HG03571 (cell line): ENCODE results near the gene TBL1X.
"Not testable (repeated sequence)": the region's sequence is repeated elsewhere in the genome, so short reads cannot be mapped to it uniquely, and the experiment has no call there.

Source experiments
- ATAC-seq: cut with Tn5 transposase; IDR thresholded peaks from one replicate; pipeline ENCODE4 v1.9.1; 2021; ENCODE audit not compliant: unreplicated experiment

TBL1X gene

GRCh38 chrX:9533611-9534010, 68.8 kb downstream of the TBL1X start:
- no peak for ATAC-seq

GRCh38 chrX:9534686-9535085, 69.8 kb downstream of the TBL1X start:
- ATAC-seq, result no peak

- ATAC-seq, result no peak
Observed at GRCh38 chrX:9535101-9535500, 70.2 kb downstream of the TBL1X start.

- not testable (repeated sequence) for ATAC-seq
Observed at GRCh38 chrX:9536156-9536555, 71.3 kb downstream of the TBL1X start.

- no peak for ATAC-seq
Observed at GRCh38 chrX:9537781-9538180, 72.9 kb downstream of the TBL1X start.

- ATAC-seq, result no peak
Observed at GRCh38 chrX:9538544-9539045, 73.7 kb downstream of the TBL1X start.

GRCh38 chrX:9539605-9540387, 74.9 kb downstream of the TBL1X start:
- ATAC-seq, result no peak

- no peak for ATAC-seq
Observed at GRCh38 chrX:9542106-9542760, 77.4 kb downstream of the TBL1X start.

GRCh38 chrX:9542761-9543111, 77.9 kb downstream of the TBL1X start:
- no peak for ATAC-seq

- ATAC-seq, result no peak
Observed at GRCh38 chrX:9555354-9555753, 90.5 kb downstream of the TBL1X start.

GRCh38 chrX:9557091-9557490, 92.2 kb downstream of the TBL1X start:
- ATAC-seq, result no peak

- no peak for ATAC-seq
Observed at GRCh38 chrX:9557521-9557920, 92.7 kb downstream of the TBL1X start.

GRCh38 chrX:9558615-9559014, 93.8 kb downstream of the TBL1X start:
- ATAC-seq, result no peak

GRCh38 chrX:9560219-9560618, 95.4 kb downstream of the TBL1X start:
- no peak for ATAC-seq

- ATAC-seq, result no peak
Observed at GRCh38 chrX:9561199-9561598, 96.3 kb downstream of the TBL1X start.

GRCh38 chrX:9562851-9563250, 98.0 kb downstream of the TBL1X start:
- no peak for ATAC-seq

- no peak for ATAC-seq
Observed at GRCh38 chrX:9566150-9566621, 101.3 kb downstream of the TBL1X start.

- no peak for ATAC-seq
Observed at GRCh38 chrX:9569876-9570301, 105.0 kb downstream of the TBL1X start.

- ATAC-seq, result no peak
Observed at GRCh38 chrX:9573282-9574106, 108.6 kb downstream of the TBL1X start.

GRCh38 chrX:9576059-9576458, 111.2 kb downstream of the TBL1X start:
- no peak for ATAC-seq

GRCh38 chrX:9577555-9577954, 112.7 kb downstream of the TBL1X start:
- no peak for ATAC-seq
